RWPE2 (cell line): ENCODE results near the gene GLMN.

ENCODE experiments used
- ATAC-seq: fragments of 200-7000 bp; cut with Tn5 transposase; 3 replicates; pipeline ENCODE4 v1.9.1; 2021; ENCODE audit warnings: low read depth
- DNase-seq: peaks from one replicate; pipeline ENCODE4 v3.0.0-alpha.2; 2020; ENCODE audit warnings: low spot score
- H3K27ac ChIP-seq: fragments of 450-650 bp; 2 replicates; pipeline ENCODE4 v1.5.1; 2017; ENCODE audit warnings: mild to moderate bottlenecking; ENCODE audit not compliant: poor library complexity, severe bottlenecking
- H3K27me3 ChIP-seq: fragments of 250-450 bp; sonication (Bioruptor Pico); 2 replicates; pipeline ENCODE4 v1.5.1; 2021; ENCODE audit warnings: mild to moderate bottlenecking, moderate library complexity; ENCODE audit not compliant: insufficient read depth, poor library complexity, severe bottlenecking
- H3K36me3 ChIP-seq: fragments of 250-450 bp; sonication (Bioruptor Pico); 2 replicates; pipeline ENCODE4 v1.5.1; 2020; ENCODE audit warnings: low read depth, mild to moderate bottlenecking, moderate library complexity
- H3K4me1 ChIP-seq: fragments of 250-450 bp; sonication (Bioruptor Pico); 2 replicates; pipeline ENCODE4 v1.5.1; 2021; ENCODE audit warnings: mild to moderate bottlenecking, moderate library complexity; ENCODE audit not compliant: insufficient read depth, poor library complexity, severe bottlenecking
- H3K4me3 ChIP-seq: fragments of 250-450 bp; sonication (Bioruptor Pico); 2 replicates; pipeline ENCODE4 v1.5.1; 2021; ENCODE audit warnings: mild to moderate bottlenecking, moderate library complexity; ENCODE audit not compliant: severe bottlenecking
- H3K9me3 ChIP-seq: fragments of 250-450 bp; sonication (Bioruptor Pico); 2 replicates; pipeline ENCODE4 v1.5.1; 2021; ENCODE audit warnings: mild to moderate bottlenecking, moderate library complexity; ENCODE audit not compliant: severe bottlenecking
- TF ChIP-seq, protein P1 (sequence below): fragments of 450-650 bp; IDR thresholded peaks from one replicate; pipeline ENCODE4 v1.5.1; 2017; ENCODE audit warnings: mild to moderate bottlenecking, moderate library complexity; ENCODE audit not compliant: poor library complexity, severe bottlenecking

GLMN gene

DNA sequence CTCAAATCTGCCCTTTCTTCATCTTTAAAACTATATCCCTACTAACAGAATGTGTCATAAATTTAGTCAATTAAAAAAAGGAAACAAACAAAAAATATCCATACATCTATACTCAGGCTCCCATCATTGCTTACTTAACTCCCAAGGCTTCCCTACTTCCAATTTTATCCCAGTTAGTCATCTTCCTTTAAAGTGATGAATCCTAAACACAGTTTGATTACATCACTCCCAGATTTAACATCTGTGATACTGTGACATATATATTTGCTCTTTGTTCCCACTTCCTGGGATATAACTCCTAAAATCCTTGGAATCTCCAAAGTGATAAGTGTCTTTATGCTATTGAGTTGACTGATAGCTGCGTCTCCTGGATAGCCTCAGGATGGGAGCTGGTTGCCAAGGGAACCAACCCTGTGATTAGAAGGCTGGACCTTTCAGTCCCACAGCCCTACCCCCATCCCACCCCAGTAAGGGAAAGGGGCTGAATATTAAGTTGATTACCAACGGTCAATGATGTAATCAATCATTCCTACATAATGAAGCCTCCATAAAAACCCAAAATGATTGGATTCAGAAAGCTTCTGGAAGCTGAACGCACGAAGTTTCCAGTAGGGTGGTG is 21.6 kb downstream of the GLMN start:
- Histone ChIP-seq H3K27me3 (no peaks in the 10 kb centered on the region), H3K27ac (no peak overlapping the region), H3K36me3 (peaks cover 23% of the 10 kb centered on the region), H3K9me3 (no peaks in the 10 kb centered on the region), H3K4me3 (no peak overlapping the region), H3K4me1 (no peaks in the 10 kb centered on the region)
- TF ChIP-seq, protein P1, sequence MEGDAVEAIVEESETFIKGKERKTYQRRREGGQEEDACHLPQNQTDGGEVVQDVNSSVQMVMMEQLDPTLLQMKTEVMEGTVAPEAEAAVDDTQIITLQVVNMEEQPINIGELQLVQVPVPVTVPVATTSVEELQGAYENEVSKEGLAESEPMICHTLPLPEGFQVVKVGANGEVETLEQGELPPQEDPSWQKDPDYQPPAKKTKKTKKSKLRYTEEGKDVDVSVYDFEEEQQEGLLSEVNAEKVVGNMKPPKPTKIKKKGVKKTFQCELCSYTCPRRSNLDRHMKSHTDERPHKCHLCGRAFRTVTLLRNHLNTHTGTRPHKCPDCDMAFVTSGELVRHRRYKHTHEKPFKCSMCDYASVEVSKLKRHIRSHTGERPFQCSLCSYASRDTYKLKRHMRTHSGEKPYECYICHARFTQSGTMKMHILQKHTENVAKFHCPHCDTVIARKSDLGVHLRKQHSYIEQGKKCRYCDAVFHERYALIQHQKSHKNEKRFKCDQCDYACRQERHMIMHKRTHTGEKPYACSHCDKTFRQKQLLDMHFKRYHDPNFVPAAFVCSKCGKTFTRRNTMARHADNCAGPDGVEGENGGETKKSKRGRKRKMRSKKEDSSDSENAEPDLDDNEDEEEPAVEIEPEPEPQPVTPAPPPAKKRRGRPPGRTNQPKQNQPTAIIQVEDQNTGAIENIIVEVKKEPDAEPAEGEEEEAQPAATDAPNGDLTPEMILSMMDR = no peak
- no peak for DNase-seq
- ATAC-seq = peak; percentile 84

DNA sequence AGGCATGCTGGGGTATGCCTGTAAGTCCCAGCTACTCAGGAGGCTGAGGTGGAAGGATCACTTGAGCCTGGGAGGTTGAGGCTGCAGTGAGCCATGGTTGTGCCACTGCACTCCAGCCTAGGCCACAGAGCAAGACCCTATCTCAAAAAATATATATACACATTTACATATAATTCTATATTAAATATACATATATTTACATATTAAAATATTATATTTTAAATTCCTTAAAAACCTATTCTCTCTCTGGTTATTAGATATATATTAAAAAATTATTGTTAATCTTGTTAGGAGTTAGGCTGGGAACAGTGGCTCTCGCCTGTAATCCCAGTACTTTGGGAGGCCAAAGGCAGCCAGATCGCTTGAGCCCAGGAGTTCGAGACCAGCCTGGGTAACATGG is 22.7 kb downstream of the GLMN start:
- no peaks in the 10 kb centered on the region for H3K4me1 ChIP-seq
- H3K36me3 ChIP-seq = peaks cover 29% of the 10 kb centered on the region
- TF ChIP-seq, protein P1 = no peak
- no peak overlapping the region for H3K27ac ChIP-seq
- DNase-seq = no peak
- H3K9me3 ChIP-seq = no peaks in the 10 kb centered on the region
- no peak overlapping the region for H3K4me3 ChIP-seq
- no peak for ATAC-seq
- H3K27me3 ChIP-seq = no peaks in the 10 kb centered on the region

DNA sequence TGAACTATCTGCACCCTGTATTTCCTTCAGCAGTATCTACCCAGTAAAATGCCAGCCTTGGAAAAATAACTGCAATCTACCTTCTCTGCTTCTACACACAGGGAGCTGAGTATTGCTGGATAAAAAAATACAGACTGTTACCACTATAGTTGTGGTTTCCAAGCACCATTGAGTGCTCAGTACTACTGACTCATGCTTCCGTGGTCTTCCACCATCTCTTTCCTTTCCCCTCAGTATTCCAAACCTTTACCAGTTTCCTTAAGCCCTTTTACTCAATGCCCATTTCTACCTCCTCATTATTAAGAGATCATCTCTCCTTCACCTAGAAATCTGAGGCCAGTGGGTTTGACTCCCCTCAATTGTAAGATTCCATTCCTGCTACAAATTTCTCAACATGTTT is 23.8 kb downstream of the GLMN start:
- Histone ChIP-seq H3K4me3 (no peak overlapping the region), H3K27me3 (no peaks in the 10 kb centered on the region), H3K27ac (no peak overlapping the region), H3K36me3 (peaks cover 37% of the 10 kb centered on the region), H3K9me3 (no peaks in the 10 kb centered on the region), H3K4me1 (no peaks in the 10 kb centered on the region)
- DNase-seq = no peak
- TF ChIP-seq, protein P1 = no peak
- no peak for ATAC-seq

DNA sequence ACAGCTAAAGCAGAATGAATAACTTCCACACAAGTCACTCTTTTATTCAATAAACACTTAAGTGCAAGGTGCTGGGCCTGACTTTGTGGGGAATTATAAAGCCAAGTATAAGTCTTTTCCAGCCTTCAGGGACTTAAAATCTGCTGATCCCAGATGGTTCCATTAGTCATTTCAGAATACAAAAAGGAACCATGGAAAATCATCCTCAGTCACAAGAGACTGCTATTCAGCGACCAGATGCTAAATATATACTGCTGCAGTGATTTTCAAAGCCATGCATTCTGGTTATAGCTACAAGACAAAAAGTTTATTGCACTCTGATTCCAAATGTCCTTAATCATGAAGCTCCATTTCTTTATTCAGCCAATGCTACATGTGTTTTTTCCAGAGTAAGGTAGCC is 25.7 kb downstream of the GLMN start:
- Histone ChIP-seq H3K9me3 (no peaks in the 10 kb centered on the region), H3K27me3 (no peaks in the 10 kb centered on the region), H3K4me1 (no peaks in the 10 kb centered on the region), H3K27ac (no peak overlapping the region), H3K4me3 (no peak overlapping the region), H3K36me3 (peaks cover 51% of the 10 kb centered on the region)
- TF ChIP-seq, protein P1 = no peak
- no peak for DNase-seq
- ATAC-seq = no peak

- no peaks in the 10 kb centered on the region for H3K4me1 ChIP-seq
- no peaks in the 10 kb centered on the region for H3K27me3 ChIP-seq
- no peak overlapping the region for H3K27ac ChIP-seq
- H3K4me3 ChIP-seq = no peak overlapping the region
- TF ChIP-seq, protein P1 = no peak
- no peaks in the 10 kb centered on the region for H3K9me3 ChIP-seq
- peaks cover 66% of the 10 kb centered on the region for H3K36me3 ChIP-seq
- ATAC-seq = no peak
- DNase-seq = no peak
Observed at GRCh38 chr1:92262516-92262915, 36.3 kb downstream of the GLMN start.
